ENCODE measurements around the gene ANKFN1.

DNA sequence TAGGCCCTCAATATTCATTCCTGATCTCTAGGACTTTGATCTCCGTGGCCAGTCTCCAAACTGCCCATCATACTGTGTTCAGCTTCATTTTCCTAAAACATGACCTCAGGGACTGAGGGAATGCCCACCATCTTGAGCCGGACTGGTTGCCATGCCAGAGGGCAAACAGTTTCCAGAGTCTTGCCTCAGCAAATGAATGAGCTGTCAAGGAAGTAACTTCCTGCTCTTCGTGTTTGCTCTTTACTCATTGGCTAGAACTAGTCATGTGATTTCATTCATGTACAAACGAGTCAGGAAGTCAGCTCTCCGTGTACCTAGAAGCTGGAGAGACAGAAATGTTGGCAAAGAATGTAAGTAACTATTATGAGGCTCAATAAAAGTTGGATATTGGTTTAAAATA is 50.2 kb downstream of the ANKFN1 start:
- TF ChIP-seq, protein P1, sequence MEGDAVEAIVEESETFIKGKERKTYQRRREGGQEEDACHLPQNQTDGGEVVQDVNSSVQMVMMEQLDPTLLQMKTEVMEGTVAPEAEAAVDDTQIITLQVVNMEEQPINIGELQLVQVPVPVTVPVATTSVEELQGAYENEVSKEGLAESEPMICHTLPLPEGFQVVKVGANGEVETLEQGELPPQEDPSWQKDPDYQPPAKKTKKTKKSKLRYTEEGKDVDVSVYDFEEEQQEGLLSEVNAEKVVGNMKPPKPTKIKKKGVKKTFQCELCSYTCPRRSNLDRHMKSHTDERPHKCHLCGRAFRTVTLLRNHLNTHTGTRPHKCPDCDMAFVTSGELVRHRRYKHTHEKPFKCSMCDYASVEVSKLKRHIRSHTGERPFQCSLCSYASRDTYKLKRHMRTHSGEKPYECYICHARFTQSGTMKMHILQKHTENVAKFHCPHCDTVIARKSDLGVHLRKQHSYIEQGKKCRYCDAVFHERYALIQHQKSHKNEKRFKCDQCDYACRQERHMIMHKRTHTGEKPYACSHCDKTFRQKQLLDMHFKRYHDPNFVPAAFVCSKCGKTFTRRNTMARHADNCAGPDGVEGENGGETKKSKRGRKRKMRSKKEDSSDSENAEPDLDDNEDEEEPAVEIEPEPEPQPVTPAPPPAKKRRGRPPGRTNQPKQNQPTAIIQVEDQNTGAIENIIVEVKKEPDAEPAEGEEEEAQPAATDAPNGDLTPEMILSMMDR (IDR thresholded peaks at IDR 0.05; ENCODE audit: insufficient read depth, low read depth, low read length) = no peak
- TF ChIP-seq EZH2 (IDR thresholded peaks at IDR 0.05; ENCODE audit: insufficient read depth, low read length) = no peak
